Lung (tissue), 13 donors: ENCODE data around the gene KLHL6. TPM values are rescaled to one million over a fixed set of nuclear protein-coding genes. Genes with fewer than 3 reads are reported as not detected.

Experiments
- ATAC-seq: fragments of 200-7000 bp; cut with Tn5 transposase; one replicate; pipeline ENCODE4 v1.9.1; 2020; ENCODE audit warnings: moderate number of reproducible peaks; ENCODE audit not compliant: insufficient read depth, low FRiP score
- DNase-seq, 3 donors: peaks; one replicate each; pipeline ENCODE4 v3.0.0-alpha.2; 2013 to 2017
- H3K27ac ChIP-seq, 2 donors: one replicate each; pipeline ENCODE4 v1.5.1; 2013; ENCODE audit warnings: mild to moderate bottlenecking in 2 of 2, moderate library complexity in 2 of 2, control low read depth in 1 of 2, inconsistent platforms in 1 of 2, low read depth in 1 of 2, low read length in 1 of 2
- H3K27me3 ChIP-seq, 3 donors: one replicate each; pipeline ENCODE4 v1.5.1; 2013; ENCODE audit warnings: low read length in 2 of 3; ENCODE audit not compliant: control insufficient read depth in 3 of 3, insufficient read depth in 3 of 3
- H3K36me3 ChIP-seq, 4 donors: one replicate each; pipeline ENCODE4 v1.5.1; 2013; ENCODE audit warnings: low read length in 4 of 4, mild to moderate bottlenecking in 1 of 4, moderate library complexity in 1 of 4; ENCODE audit not compliant: control insufficient read depth in 4 of 4, insufficient read depth in 4 of 4
- H3K4me1 ChIP-seq, 5 donors: one replicate each; pipeline ENCODE4 v1.5.1; 2013; ENCODE audit warnings: low read length in 5 of 5, mild to moderate bottlenecking in 2 of 5, moderate library complexity in 1 of 5; ENCODE audit not compliant: control insufficient read depth in 5 of 5, insufficient read depth in 5 of 5
- H3K4me3 ChIP-seq: one replicate; pipeline ENCODE4 v1.5.1; 2013; ENCODE audit warnings: mild to moderate bottlenecking, control low read depth, moderate library complexity
- H3K9ac ChIP-seq, 2 donors: one replicate each; pipeline ENCODE4 v1.5.1; 2013; ENCODE audit warnings: low read length in 2 of 2, control low read depth in 1 of 2; ENCODE audit not compliant: insufficient read depth in 1 of 2
- H3K9me3 ChIP-seq, 4 donors: one replicate each; pipeline ENCODE4 v1.5.1; 2013; ENCODE audit warnings: low read length in 3 of 4, mild to moderate bottlenecking in 1 of 4, moderate library complexity in 1 of 4; ENCODE audit not compliant: control insufficient read depth in 4 of 4, insufficient read depth in 3 of 4
- CTCF ChIP-seq: IDR thresholded peaks from 2 replicates; pipeline ENCODE4 v1.5.1; 2012; ENCODE audit warnings: mild to moderate bottlenecking; ENCODE audit errors: control extremely low read depth, extremely low read depth
- WGBS, 2 donors: extraction: QIAGEN DNeasy Blood & Tissue Kit; methylation state at CpG; one replicate each; pipeline ENCODE4 v1.1.7; 2013; 5-methylcytosine and 5-hydroxymethylcytosine counted together
- polyA plus RNA-seq, 2 donors: library from polyadenylated mRNA; stranded (reverse); fragments of 200-250 nt; gene quantifications; one replicate each; pipeline ENCODE4 v1.2.1, GENCODE V29; 2013
- small RNA-seq: library from RNA; depleted of rRNA; stranded (forward); fragments of <200 nt; gene quantifications from one replicate; pipeline ENCODE3, GENCODE V24; 2014; ENCODE audit warnings: low replicate concordance
- total RNA-seq, 2 donors: library from RNA; depleted of rRNA in 1 of 2; stranded (reverse); fragments of >200 nt in 1 of 2; gene quantifications; one replicate each; pipeline ENCODE4 v1.2.1, GENCODE V29; 2014 to 2021
- donor health status: control.
- donor health status: control.
- donor health status: Bipolar disorder and iron deficiency.
- donor health status: healthy.
- donor health status: DM: yes; HTN: yes; CAD: no.

KLHL6 gene
- total and polyA plus RNA-seq, 4 donors = 3.4 to 18.0 (median 14.1) TPM

- Histone ChIP-seq H3K36me3 (no peaks in the 10 kb centered on the region), H3K4me3 (no peak overlapping the region), H3K4me1 (no peaks in the 10 kb centered on the region), H3K27ac (no peak overlapping the region), H3K9me3 (peaks cover 0 to 4% (median 2%) of the 10 kb centered on the region in 4 donors), H3K27me3 (peaks cover 0 to 6% (median 0%) of the 10 kb centered on the region in 3 donors), H3K9ac (no peak overlapping the region)
- WGBS, 2 donors = 80 to 84% methylated on average over 3 of the region's 3 CpGs
- no peak for TF ChIP-seq CTCF
- ATAC-seq (no peak), DNase-seq (no peak)
Observed at GRCh38 chr3:183439515-183439914, 116.0 kb downstream of the KLHL6 start.

GRCh38 chr3:183438735-183439134 lies 116.8 kb downstream of the KLHL6 start:
- H3K9ac ChIP-seq = no peak overlapping the region
- DNase-seq (no peak), ATAC-seq (no peak)
- peaks cover 0 to 6% (median 0%) of the 10 kb centered on the region in 3 donors for H3K27me3 ChIP-seq
- no peaks in the 10 kb centered on the region for H3K4me1 ChIP-seq
- no peak overlapping the region for H3K27ac ChIP-seq
- H3K9me3 ChIP-seq = peaks cover 0 to 4% (median 2%) of the 10 kb centered on the region in 4 donors
- no peak overlapping the region for H3K4me3 ChIP-seq
- H3K36me3 ChIP-seq = no peaks in the 10 kb centered on the region
- no peak for TF ChIP-seq CTCF
- WGBS, 2 donors = 89 to 97% methylated on average over 1 of the region's 1 CpG

GRCh38 chr3:183437666-183438564 lies 117.6 kb downstream of the KLHL6 start:
- H3K9me3 ChIP-seq = peaks cover 0 to 2% (median 0%) of the 10 kb centered on the region in 4 donors
- no peak overlapping the region for H3K9ac ChIP-seq
- ATAC-seq = peak; percentile 14
- DNase-seq = peak in 1 of 3 donors; percentile 45
- H3K27ac ChIP-seq = no peak overlapping the region
- WGBS, 2 donors = 72 to 91% methylated on average over 6 of the region's 6 CpGs
- H3K36me3 ChIP-seq = no peaks in the 10 kb centered on the region
- H3K27me3 ChIP-seq = peaks cover 0 to 6% (median 0%) of the 10 kb centered on the region in 3 donors
- no peak for TF ChIP-seq CTCF
- no peak overlapping the region for H3K4me3 ChIP-seq
- H3K4me1 ChIP-seq = no peaks in the 10 kb centered on the region

Small RNAs within 50 kb of the gene (small RNA-seq; reads per million reads assigned to genes)
- not detected for gene RF00092
- not detected for gene RF00394
- gene RF01241 = not detected
- gene SNORA63D = 5.5 reads per million, percentile 95 among the genes with 10 or more reads in this experiment

Other genes with a start within 250 kb of the KLHL6 start
- gene MCF2L2, start 127.1 kb downstream of the KLHL6 start, total RNA-seq = 1 to 10 TPM; 1.5 to 1.7 TPM
- gene MCF2L2, start 127.1 kb downstream of the KLHL6 start, polyA plus RNA-seq = under 1 TPM; 0.26 to 0.59 TPM
- gene KLHL24, start 79.9 kb upstream of the KLHL6 start, total RNA-seq = 100 to 1,000 TPM in 1 of 2 donors, 10 to 100 TPM in 1; 58.1 to 352 TPM
- 10 to 100 TPM; 14.3 to 17.6 TPM for gene KLHL24, start 79.9 kb upstream of the KLHL6 start, polyA plus RNA-seq
- gene YEATS2, start 142.1 kb upstream of the KLHL6 start, total RNA-seq = 10 to 100 TPM; 25.2 to 42.9 TPM
- 10 to 100 TPM in 1 of 2 donors, 1 to 10 TPM in 1; 9.6 to 12.6 TPM for gene YEATS2, start 142.1 kb upstream of the KLHL6 start, polyA plus RNA-seq